ENCODE data around the gene RASAL1. TPM values are rescaled to one million over a fixed set of nuclear protein-coding genes. Genes with fewer than 3 reads are reported as not detected.

RASAL1 gene
- total and polyA plus RNA-seq, 8 donors: 3.0 to 62.0 (median 23.8) TPM

DNA sequence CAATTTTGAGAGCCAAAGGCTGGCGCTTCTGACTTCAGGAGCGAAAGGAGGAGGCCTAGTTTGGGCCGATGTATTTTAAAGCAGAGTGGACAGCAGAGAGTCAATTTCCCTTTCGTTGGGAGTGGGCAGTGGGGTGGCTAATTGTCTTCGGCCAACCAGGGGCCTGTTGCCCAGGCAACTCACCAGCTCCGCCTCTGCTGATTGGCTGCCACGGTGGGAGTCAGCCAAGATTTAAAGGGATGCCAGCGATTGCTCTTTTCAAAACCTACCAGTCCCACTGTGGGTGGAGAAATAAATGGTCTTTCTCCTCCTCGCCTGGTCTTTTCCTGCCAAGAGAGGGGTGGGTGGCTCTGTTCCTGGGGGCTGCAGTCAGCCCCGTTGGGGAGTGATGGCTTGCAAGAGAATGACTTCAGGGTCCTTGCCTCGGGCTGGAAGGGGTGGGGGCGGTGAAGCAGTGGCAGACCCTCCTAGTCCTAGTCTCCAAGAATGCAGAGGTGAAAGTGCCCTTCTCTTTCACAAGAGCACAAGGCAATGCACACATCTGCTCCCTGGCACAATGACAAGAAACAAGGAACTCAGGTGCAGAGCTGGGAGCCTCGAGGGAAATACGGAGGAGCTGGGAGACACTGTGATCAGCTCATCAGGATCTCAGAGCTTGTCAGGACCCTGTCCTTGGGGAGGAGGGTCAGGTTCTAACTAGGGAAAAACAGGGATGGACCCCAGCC is 37.7 kb downstream of the RASAL1 start:
- H3K4me3 ChIP-seq: no peak overlapping the region
- H3K9me3 ChIP-seq: no peaks in the 10 kb centered on the region
- H3K4me1 ChIP-seq: peaks cover 0 to 20% (median 15%) of the 10 kb centered on the region in 4 donors
- TF ChIP-seq, protein P1, sequence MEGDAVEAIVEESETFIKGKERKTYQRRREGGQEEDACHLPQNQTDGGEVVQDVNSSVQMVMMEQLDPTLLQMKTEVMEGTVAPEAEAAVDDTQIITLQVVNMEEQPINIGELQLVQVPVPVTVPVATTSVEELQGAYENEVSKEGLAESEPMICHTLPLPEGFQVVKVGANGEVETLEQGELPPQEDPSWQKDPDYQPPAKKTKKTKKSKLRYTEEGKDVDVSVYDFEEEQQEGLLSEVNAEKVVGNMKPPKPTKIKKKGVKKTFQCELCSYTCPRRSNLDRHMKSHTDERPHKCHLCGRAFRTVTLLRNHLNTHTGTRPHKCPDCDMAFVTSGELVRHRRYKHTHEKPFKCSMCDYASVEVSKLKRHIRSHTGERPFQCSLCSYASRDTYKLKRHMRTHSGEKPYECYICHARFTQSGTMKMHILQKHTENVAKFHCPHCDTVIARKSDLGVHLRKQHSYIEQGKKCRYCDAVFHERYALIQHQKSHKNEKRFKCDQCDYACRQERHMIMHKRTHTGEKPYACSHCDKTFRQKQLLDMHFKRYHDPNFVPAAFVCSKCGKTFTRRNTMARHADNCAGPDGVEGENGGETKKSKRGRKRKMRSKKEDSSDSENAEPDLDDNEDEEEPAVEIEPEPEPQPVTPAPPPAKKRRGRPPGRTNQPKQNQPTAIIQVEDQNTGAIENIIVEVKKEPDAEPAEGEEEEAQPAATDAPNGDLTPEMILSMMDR (IDR thresholded peaks at IDR 0.05): no peak
- no peak for TF ChIP-seq EP300 (IDR thresholded peaks at IDR 0.05)
- TF ChIP-seq POLR2AphosphoS5 (IDR thresholded peaks at IDR 0.05): no peak
- TF ChIP-seq POLR2A (IDR thresholded peaks at IDR 0.05): no peak
- peaks cover 0 to 33% (median 0%) of the 10 kb centered on the region in 3 donors for H3K27me3 ChIP-seq
- peak overlapping the region in 1 of 5 donors; percentile 8 for H3K27ac ChIP-seq
- intact Hi-C loops (cut with DNase I; ENCODE audit: low total_unique reads): loop anchor here (5.0 kb wide), 1 partner anchor 51 kb away; no protein-coding TSS in a partner anchor
- peak in 1 of 2 donors; percentile 79 for DNase-seq
- no peaks in the 10 kb centered on the region for H3K36me3 ChIP-seq
- 46 to 64% (median 56%) methylated on average over 12 to 14 of the region's 14 CpGs for WGBS, 5 donors

DNA sequence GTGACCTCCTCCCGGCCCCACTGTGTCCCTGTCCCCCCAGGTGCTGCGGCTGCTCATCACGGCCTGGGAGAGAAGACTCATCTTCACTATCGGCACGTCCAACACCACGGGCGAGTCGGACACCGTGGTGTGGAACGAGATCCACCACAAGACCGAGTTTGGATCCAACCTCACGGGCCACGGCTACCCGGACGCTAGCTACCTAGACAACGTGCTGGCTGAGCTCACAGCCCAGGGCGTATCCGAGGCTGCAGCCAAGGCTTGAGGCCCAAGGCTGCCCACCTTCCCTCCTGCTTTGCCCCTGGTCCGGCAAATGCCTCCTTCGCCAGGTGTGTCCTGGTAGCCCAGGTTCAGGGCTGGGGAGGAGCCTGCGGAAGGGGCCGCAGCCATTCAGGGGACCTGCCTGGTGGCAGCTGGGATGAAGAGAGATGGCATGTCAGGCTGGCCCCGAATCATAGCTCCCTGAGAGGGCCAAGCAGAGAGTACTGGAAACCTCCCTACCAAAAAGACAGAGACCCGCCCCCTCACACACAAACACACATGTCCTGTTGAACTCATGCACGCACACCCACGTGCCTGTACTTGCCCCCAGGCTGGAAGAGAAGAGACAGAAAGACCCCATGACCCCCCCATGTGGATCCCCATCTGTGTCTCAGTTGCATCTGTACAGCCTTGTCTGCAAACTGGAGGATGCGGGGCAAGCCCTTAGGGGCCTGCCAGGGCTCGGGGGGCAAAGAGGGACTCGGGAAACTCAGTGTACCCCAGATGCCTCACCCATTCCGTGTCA is 38.7 kb downstream of the RASAL1 start:
- no peaks in the 10 kb centered on the region for H3K9me3 ChIP-seq
- H3K4me1 ChIP-seq: peaks cover 0 to 24% (median 19%) of the 10 kb centered on the region in 4 donors
- no peak for TF ChIP-seq EP300 (IDR thresholded peaks at IDR 0.05)
- TF ChIP-seq, protein P1 (IDR thresholded peaks at IDR 0.05): no peak
- no peak for TF ChIP-seq POLR2A (IDR thresholded peaks at IDR 0.05)
- TF ChIP-seq POLR2AphosphoS5 (IDR thresholded peaks at IDR 0.05): no peak
- no peaks in the 10 kb centered on the region for H3K36me3 ChIP-seq
- peaks cover 0 to 33% (median 0%) of the 10 kb centered on the region in 3 donors for H3K27me3 ChIP-seq
- intact Hi-C loops (cut with DNase I; ENCODE audit: low total_unique reads): loop anchor here (5.0 kb wide), 1 partner anchor 50 kb away; no protein-coding TSS in a partner anchor
- no peak overlapping the region for H3K27ac ChIP-seq
- H3K4me3 ChIP-seq: no peak overlapping the region
- WGBS, 5 donors: 83 to 92% (median 89%) methylated on average over 27 to 30 of the region's 30 CpGs
- DNase-seq: no peak

- TF ChIP-seq, protein P1 (IDR thresholded peaks at IDR 0.05): no peak
- TF ChIP-seq POLR2AphosphoS5 (IDR thresholded peaks at IDR 0.05) (no peak), EP300 (IDR thresholded peaks at IDR 0.05) (no peak), POLR2A (IDR thresholded peaks at IDR 0.05) (no peak)
Observed at GRCh38 chr12:113095405-113095804, 40.2 kb downstream of the RASAL1 start.

GRCh38 chr12:113094738-113095137 is 40.8 kb downstream of the RASAL1 start:
- WGBS, 5 donors: 88 to 94% (median 93%) methylated on average over 9 to 16 of the region's 16 CpGs
- TF ChIP-seq POLR2A (IDR thresholded peaks at IDR 0.05) (no peak), POLR2AphosphoS5 (IDR thresholded peaks at IDR 0.05) (no peak), EP300 (IDR thresholded peaks at IDR 0.05) (no peak)
- TF ChIP-seq, protein P1 (IDR thresholded peaks at IDR 0.05): no peak
- H3K36me3 ChIP-seq: no peaks in the 10 kb centered on the region
- H3K27me3 ChIP-seq: peaks cover 0 to 43% (median 0%) of the 10 kb centered on the region in 3 donors
- H3K4me3 ChIP-seq: no peak overlapping the region
- H3K9me3 ChIP-seq: no peaks in the 10 kb centered on the region
- H3K4me1 ChIP-seq: peaks cover 0 to 24% (median 19%) of the 10 kb centered on the region in 4 donors
- intact Hi-C loops (cut with DNase I; ENCODE audit: low total_unique reads): loop anchor here (5.0 kb wide), 1 partner anchor 47 kb away; no protein-coding TSS in a partner anchor
- H3K27ac ChIP-seq: no peak overlapping the region
- DNase-seq: no peak

More at GRCh38 chr12:113095405-113095804, 40.2 kb downstream of the RASAL1 start:
- H3K36me3 ChIP-seq: no peaks in the 10 kb centered on the region
- no peaks in the 10 kb centered on the region for H3K9me3 ChIP-seq
- 38 to 48% (median 42%) methylated on average over 6 of the region's 6 CpGs for WGBS, 5 donors
- no peak overlapping the region for H3K27ac ChIP-seq
- H3K27me3 ChIP-seq: peaks cover 0 to 41% (median 0%) of the 10 kb centered on the region in 3 donors
- no peak for DNase-seq
- intact Hi-C loops (cut with DNase I; ENCODE audit: low total_unique reads): loop anchor here (5.0 kb wide), 1 partner anchor 48 kb away; no protein-coding TSS in a partner anchor
- no peak overlapping the region for H3K4me3 ChIP-seq
- peaks cover 0 to 24% (median 19%) of the 10 kb centered on the region in 4 donors for H3K4me1 ChIP-seq

All from stomach (tissue), 9 donors.